ENCODE measurements around the gene CAMK1D. TPM values are rescaled to one million over a fixed set of nuclear protein-coding genes. Genes with fewer than 3 reads are reported as not detected.

Gene CAMK1D
- polyA plus RNA-seq, 1 donor (not counting 4 experiments of a cell fraction or from before 2014, with no cell fraction given): 0.76 TPM

- H3K27me3 ChIP-seq (ENCODE audit: control insufficient read depth, extremely low read depth, insufficient read depth, low read length): no peaks in the 10 kb centered on the region
- no peak overlapping the region for H3K27ac ChIP-seq (ENCODE audit: control insufficient read depth, insufficient read depth, low read length)
- H3K36me3 ChIP-seq (ENCODE audit: control insufficient read depth in 2 of 2, extremely low read depth in 1 of 2, insufficient read depth in 2 of 2, low read length in 2 of 2): no peaks in the 10 kb centered on the region
- no peaks in the 10 kb centered on the region for H4K20me1 ChIP-seq (ENCODE audit: control insufficient read depth, extremely low read depth, insufficient read depth, low read length)
- no peak overlapping the region for H2AFZ ChIP-seq (ENCODE audit: control insufficient read depth, low read length)
- TF ChIP-seq CTCF (optimal IDR thresholded peaks at IDR 0.05 in 1 of 3, IDR thresholded peaks at IDR 0.05 in 1 of 3, conservative IDR thresholded peaks at IDR 0.05 in 1 of 3; ENCODE audit: extremely low read depth in 1 of 3, insufficient read depth in 2 of 3, low read length in 3 of 3): no peak
- no peak for TF ChIP-seq EZH2 (IDR thresholded peaks at IDR 0.05; ENCODE audit: low read length)
- H3K4me3 ChIP-seq (ENCODE audit: control insufficient read depth in 2 of 3, extremely low read depth in 1 of 3, insufficient read depth in 2 of 3, low read depth in 1 of 3, low read length in 3 of 3): no peak overlapping the region
- DNase-seq (ENCODE audit: low read depth, low spot score) (no peak), FAIRE-seq (no peak)
- H3K9me1 ChIP-seq (ENCODE audit: control insufficient read depth, extremely low read depth, insufficient read depth, low read length): no peaks in the 10 kb centered on the region
- no peak overlapping the region for H3K4me2 ChIP-seq (ENCODE audit: control insufficient read depth, extremely low read depth, insufficient read depth, low read depth, low read length)
- H3K4me1 ChIP-seq (ENCODE audit: control insufficient read depth, extremely low read depth, insufficient read depth, low read length): peaks cover 26% of the 10 kb centered on the region
- peaks cover 2% of the 10 kb centered on the region for H3K9me3 ChIP-seq (ENCODE audit: control insufficient read depth, low read depth, low read length)
- dilution Hi-C loops (cut with MboI; ENCODE audit: extremely low pct_ligation_motif_present, low sequenced_read_pairs): no loop called here
- H3K79me2 ChIP-seq (ENCODE audit: control insufficient read depth, insufficient read depth, low read length): no peaks in the 10 kb centered on the region
- no peak overlapping the region for H3K9ac ChIP-seq (ENCODE audit: control insufficient read depth, extremely low read depth, insufficient read depth, low read length)
Measured at GRCh38 chr10:12589791-12590190, 240.4 kb downstream of the CAMK1D start.

- H3K36me3 ChIP-seq (ENCODE audit: control insufficient read depth in 2 of 2, extremely low read depth in 1 of 2, insufficient read depth in 2 of 2, low read length in 2 of 2): no peaks in the 10 kb centered on the region
- no peak overlapping the region for H3K9ac ChIP-seq (ENCODE audit: control insufficient read depth, extremely low read depth, insufficient read depth, low read length)
- no peak overlapping the region for H3K4me3 ChIP-seq (ENCODE audit: control insufficient read depth in 2 of 3, extremely low read depth in 1 of 3, insufficient read depth in 2 of 3, low read depth in 1 of 3, low read length in 3 of 3)
- H3K27ac ChIP-seq (ENCODE audit: control insufficient read depth, insufficient read depth, low read length): no peak overlapping the region
- H3K9me1 ChIP-seq (ENCODE audit: control insufficient read depth, extremely low read depth, insufficient read depth, low read length): no peaks in the 10 kb centered on the region
- FAIRE-seq (no peak), DNase-seq (ENCODE audit: low read depth, low spot score) (no peak)
- no peaks in the 10 kb centered on the region for H3K9me3 ChIP-seq (ENCODE audit: control insufficient read depth, low read depth, low read length)
- no peaks in the 10 kb centered on the region for H4K20me1 ChIP-seq (ENCODE audit: control insufficient read depth, extremely low read depth, insufficient read depth, low read length)
- no peaks in the 10 kb centered on the region for H3K27me3 ChIP-seq (ENCODE audit: control insufficient read depth, extremely low read depth, insufficient read depth, low read length)
- dilution Hi-C loops (cut with MboI; ENCODE audit: extremely low pct_ligation_motif_present, low sequenced_read_pairs): no loop called here
- H2AFZ ChIP-seq (ENCODE audit: control insufficient read depth, low read length): no peak overlapping the region
- TF ChIP-seq EZH2 (IDR thresholded peaks at IDR 0.05; ENCODE audit: low read length) (no peak), CTCF (optimal IDR thresholded peaks at IDR 0.05 in 1 of 3, IDR thresholded peaks at IDR 0.05 in 1 of 3, conservative IDR thresholded peaks at IDR 0.05 in 1 of 3; ENCODE audit: extremely low read depth in 1 of 3, insufficient read depth in 2 of 3, low read length in 3 of 3) (no peak)
- H3K4me2 ChIP-seq (ENCODE audit: control insufficient read depth, extremely low read depth, insufficient read depth, low read depth, low read length): no peak overlapping the region
- H3K79me2 ChIP-seq (ENCODE audit: control insufficient read depth, insufficient read depth, low read length): no peaks in the 10 kb centered on the region
- H3K4me1 ChIP-seq (ENCODE audit: control insufficient read depth, extremely low read depth, insufficient read depth, low read length): peaks cover 26% of the 10 kb centered on the region
Measured at GRCh38 chr10:12590675-12591659, 241.6 kb downstream of the CAMK1D start.

Data from keratinocyte (primary cell).